ENCODE data around the gene TRIM44.

TRIM44 gene

DNA sequence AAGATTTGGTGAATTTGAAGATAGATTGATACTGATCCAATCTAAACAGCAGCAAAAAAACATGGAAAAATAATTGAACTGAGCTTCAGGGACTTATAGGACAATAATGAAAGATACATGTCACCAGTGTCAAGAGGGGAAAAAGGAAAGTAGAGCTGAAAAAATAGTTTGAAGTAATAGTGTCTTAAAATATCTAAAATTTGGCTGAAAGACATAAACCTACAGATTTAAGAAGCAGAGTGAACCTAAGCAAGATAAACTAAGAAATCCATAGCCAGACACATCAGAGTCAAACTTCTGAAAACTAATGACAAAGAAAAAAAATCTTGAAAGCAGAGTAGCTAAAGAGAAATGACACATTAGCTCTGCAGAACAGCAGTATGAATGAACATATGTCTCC is 67.7 kb downstream of the TRIM44 start:
- Histone ChIP-seq H3K4me3 (ENCODE audit: low read depth, low read length) (no peak overlapping the region), H3K9ac (no peak overlapping the region), H3K27ac (no peak overlapping the region), H3K79me2 (no peaks in the 10 kb centered on the region), H3K4me2 (ENCODE audit: low read length) (no peak overlapping the region), H3K27me3 (ENCODE audit: control insufficient read depth, insufficient read depth, low read length) (no peaks in the 10 kb centered on the region), H3K9me3 (ENCODE audit: control insufficient read depth, low read length) (no peaks in the 10 kb centered on the region), H3K4me1 (no peaks in the 10 kb centered on the region), H3K36me3 (ENCODE audit: control insufficient read depth, insufficient read depth, low read length) (no peaks in the 10 kb centered on the region), H2AFZ (no peak overlapping the region)
- TF ChIP-seq, protein P1, sequence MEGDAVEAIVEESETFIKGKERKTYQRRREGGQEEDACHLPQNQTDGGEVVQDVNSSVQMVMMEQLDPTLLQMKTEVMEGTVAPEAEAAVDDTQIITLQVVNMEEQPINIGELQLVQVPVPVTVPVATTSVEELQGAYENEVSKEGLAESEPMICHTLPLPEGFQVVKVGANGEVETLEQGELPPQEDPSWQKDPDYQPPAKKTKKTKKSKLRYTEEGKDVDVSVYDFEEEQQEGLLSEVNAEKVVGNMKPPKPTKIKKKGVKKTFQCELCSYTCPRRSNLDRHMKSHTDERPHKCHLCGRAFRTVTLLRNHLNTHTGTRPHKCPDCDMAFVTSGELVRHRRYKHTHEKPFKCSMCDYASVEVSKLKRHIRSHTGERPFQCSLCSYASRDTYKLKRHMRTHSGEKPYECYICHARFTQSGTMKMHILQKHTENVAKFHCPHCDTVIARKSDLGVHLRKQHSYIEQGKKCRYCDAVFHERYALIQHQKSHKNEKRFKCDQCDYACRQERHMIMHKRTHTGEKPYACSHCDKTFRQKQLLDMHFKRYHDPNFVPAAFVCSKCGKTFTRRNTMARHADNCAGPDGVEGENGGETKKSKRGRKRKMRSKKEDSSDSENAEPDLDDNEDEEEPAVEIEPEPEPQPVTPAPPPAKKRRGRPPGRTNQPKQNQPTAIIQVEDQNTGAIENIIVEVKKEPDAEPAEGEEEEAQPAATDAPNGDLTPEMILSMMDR (IDR thresholded peaks at IDR 0.05): no peak

DNA sequence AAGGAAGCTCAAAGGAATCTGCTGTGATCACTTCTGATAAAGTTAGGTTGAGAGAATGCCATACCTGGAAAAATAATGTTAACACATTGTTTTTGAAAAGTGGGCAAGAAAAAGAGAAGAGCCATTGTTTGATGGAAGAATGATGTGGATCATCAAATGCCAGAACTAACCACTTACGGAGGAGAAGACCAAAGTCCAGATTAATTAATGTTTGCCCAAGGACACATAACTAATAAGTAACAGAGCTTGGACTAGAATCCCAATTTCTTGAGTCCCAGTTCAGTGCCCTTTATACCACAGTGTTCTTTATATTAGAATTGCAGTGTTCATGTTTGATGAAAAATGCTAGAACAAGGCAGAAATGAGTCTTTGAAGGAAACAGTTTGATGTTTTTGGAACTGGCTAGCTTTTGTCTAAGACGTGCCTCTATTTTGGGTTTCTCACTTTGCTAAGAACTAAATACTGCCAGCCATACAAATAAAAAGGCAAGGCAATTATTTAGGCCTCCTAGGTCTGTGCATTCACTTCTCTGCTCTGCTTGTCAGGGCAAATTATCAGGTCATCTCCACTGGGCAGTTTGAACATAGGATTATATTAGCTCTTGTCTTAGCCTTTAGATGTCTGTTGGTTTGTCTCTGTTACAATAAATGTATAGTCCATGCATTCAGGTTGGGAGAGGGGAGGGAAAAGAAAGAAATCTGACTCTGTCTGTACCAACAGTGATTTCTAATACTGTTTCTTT is 72.3 kb downstream of the TRIM44 start:
- H3K79me2 ChIP-seq: no peaks in the 10 kb centered on the region
- H3K27ac ChIP-seq: no peak overlapping the region
- no peak overlapping the region for H3K9ac ChIP-seq
- TF ChIP-seq, protein P1 (IDR thresholded peaks at IDR 0.05): no peak
- no peak overlapping the region for H2AFZ ChIP-seq
- H3K4me3 ChIP-seq (ENCODE audit: low read depth, low read length): no peak overlapping the region
- H3K9me3 ChIP-seq (ENCODE audit: control insufficient read depth, low read length): no peaks in the 10 kb centered on the region
- no peak overlapping the region for H3K4me2 ChIP-seq (ENCODE audit: low read length)
- no peaks in the 10 kb centered on the region for H3K27me3 ChIP-seq (ENCODE audit: control insufficient read depth, insufficient read depth, low read length)
- no peaks in the 10 kb centered on the region for H3K4me1 ChIP-seq
- H3K36me3 ChIP-seq (ENCODE audit: control insufficient read depth, insufficient read depth, low read length): no peaks in the 10 kb centered on the region

DNA sequence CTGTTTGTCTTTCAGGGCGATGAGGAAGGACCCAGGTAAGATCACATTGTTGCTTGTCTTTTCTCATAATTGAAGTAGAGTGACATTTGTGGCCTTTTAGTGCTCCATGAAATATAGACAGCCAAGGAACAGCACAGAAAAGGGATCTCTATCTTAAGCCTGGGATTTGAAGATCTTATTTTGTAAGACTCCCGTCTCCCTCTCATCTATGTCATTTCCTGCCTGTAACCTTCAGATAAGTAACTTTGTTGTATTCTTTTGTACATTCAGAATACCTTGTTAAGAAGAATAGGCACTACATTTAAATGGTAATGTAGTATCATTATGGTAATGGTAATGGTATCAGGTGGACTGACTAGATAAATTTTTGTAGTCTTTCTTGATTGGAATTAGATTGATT is 72.8 kb downstream of the TRIM44 start:
- TF ChIP-seq, protein P1 (IDR thresholded peaks at IDR 0.05): no peak
- Histone ChIP-seq H3K27ac (no peak overlapping the region), H3K27me3 (ENCODE audit: control insufficient read depth, insufficient read depth, low read length) (no peaks in the 10 kb centered on the region)

DNA sequence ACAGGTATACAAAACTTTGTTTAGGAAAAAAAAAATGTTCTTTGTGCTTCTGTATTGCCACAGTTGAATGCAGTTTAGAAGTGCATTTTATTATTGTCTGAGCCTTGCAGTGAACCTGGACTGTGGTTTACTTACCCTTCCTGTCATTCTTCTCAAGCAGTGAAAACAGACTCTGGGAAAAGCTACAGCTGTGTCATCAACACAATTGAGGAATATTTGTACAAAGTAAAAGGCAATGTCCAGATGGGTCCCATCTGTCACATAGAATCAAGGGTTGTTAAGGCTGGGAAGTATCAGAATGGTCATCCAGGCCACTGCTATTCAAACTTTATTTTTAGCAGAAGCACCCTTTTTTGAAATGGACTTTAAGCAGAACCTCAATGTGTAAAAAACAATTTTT is 73.3 kb downstream of the TRIM44 start:
- Histone ChIP-seq H2AFZ (no peak overlapping the region), H3K4me2 (ENCODE audit: low read length) (no peak overlapping the region), H3K36me3 (ENCODE audit: control insufficient read depth, insufficient read depth, low read length) (no peaks in the 10 kb centered on the region), H3K9me3 (ENCODE audit: control insufficient read depth, low read length) (no peaks in the 10 kb centered on the region), H3K27ac (no peak overlapping the region), H3K79me2 (no peaks in the 10 kb centered on the region), H3K9ac (no peak overlapping the region), H3K27me3 (ENCODE audit: control insufficient read depth, insufficient read depth, low read length) (no peaks in the 10 kb centered on the region), H3K4me3 (ENCODE audit: low read depth, low read length) (no peak overlapping the region), H3K4me1 (no peaks in the 10 kb centered on the region)
- TF ChIP-seq, protein P1 (IDR thresholded peaks at IDR 0.05): no peak

More for the DNA sequence above, 72.8 kb downstream of the TRIM44 start:
- Histone ChIP-seq H3K9me3 (ENCODE audit: control insufficient read depth, low read length) (no peaks in the 10 kb centered on the region), H2AFZ (no peak overlapping the region), H3K79me2 (no peaks in the 10 kb centered on the region), H3K36me3 (ENCODE audit: control insufficient read depth, insufficient read depth, low read length) (no peaks in the 10 kb centered on the region), H3K4me3 (ENCODE audit: low read depth, low read length) (no peak overlapping the region), H3K4me2 (ENCODE audit: low read length) (no peak overlapping the region), H3K4me1 (no peaks in the 10 kb centered on the region), H3K9ac (no peak overlapping the region)

DNA sequence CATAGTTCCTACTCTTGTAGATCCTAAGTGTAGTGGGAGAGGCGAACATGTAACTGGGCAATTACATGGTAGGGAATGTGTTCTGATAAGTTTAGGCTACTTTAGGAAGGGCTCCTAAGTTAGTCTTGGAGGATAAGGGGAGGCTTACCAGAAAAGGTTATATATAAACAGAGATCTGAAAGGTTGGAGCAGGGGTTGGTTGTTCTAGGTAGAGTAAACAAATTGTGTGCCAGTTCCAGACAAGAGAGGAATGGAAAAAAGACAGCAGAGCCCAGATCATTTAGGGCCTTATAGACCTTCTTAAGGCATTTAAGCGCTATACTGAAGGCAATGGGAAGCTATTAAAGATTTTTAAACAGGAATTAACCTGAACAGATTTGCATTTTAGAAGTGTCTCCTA is 74.4 kb downstream of the TRIM44 start:
- no peak overlapping the region for H3K27ac ChIP-seq
- H3K36me3 ChIP-seq (ENCODE audit: control insufficient read depth, insufficient read depth, low read length): no peaks in the 10 kb centered on the region
- H3K4me3 ChIP-seq (ENCODE audit: low read depth, low read length): no peak overlapping the region
- no peaks in the 10 kb centered on the region for H3K9me3 ChIP-seq (ENCODE audit: control insufficient read depth, low read length)
- TF ChIP-seq, protein P1 (IDR thresholded peaks at IDR 0.05): no peak
- H3K9ac ChIP-seq: no peak overlapping the region
- H3K4me2 ChIP-seq (ENCODE audit: low read length): no peak overlapping the region
- no peaks in the 10 kb centered on the region for H3K79me2 ChIP-seq
- H3K27me3 ChIP-seq (ENCODE audit: control insufficient read depth, insufficient read depth, low read length): no peaks in the 10 kb centered on the region
- H2AFZ ChIP-seq: no peak overlapping the region
- H3K4me1 ChIP-seq: no peaks in the 10 kb centered on the region
